Panc1 (cell line): ENCODE measurements around the gene ABCB1.

Source experiments
- POLR2AphosphoS5 ChIP-seq: IDR thresholded peaks from 2 replicates; pipeline ENCODE4 v1.6.1; 2012; ENCODE audit warnings: mild to moderate bottlenecking, low read depth, low read length, moderate library complexity
- SIN3A ChIP-seq: IDR thresholded peaks from 2 replicates; pipeline ENCODE4 v1.6.1; 2012; ENCODE audit warnings: low read depth, mild to moderate bottlenecking, low read length, moderate library complexity, borderline replicate concordance; ENCODE audit not compliant: insufficient read depth
- TF ChIP-seq, protein P1 (sequence below): fragments of 450-650 bp; IDR thresholded peaks from 2 replicates; pipeline ENCODE4 v1.5.1; 2017; ENCODE audit warnings: mild to moderate bottlenecking
- TF ChIP-seq, protein P2 (sequence below), 2 experiments: IDR thresholded peaks; 2 replicates each; pipeline ENCODE4 v1.6.1; 2011 to 2012; ENCODE audit warnings: low read depth in 2 of 2, control low read depth in 1 of 2, low read length in 1 of 2, mild to moderate bottlenecking in 1 of 2, moderate library complexity in 1 of 2; ENCODE audit not compliant: insufficient read depth in 1 of 2

DNA sequence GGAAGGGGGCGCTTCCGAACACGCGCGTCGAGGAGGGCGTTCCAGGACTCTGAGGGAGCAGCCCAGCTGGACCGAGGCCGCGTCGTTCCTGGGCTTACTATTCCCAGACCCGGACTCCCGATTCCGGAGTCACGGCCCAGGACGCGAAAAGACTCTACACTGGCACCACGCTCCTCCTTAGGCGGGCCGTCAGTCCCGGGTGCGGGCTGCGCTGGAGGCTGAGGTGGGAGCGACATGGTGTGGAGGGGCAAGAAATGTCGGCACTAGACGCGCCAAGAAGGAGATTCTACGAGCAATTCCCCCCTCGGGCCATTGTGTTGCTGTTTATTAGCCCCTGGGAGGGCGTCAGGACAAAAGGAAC is 26.9 kb upstream of the ABCB1 start:
- TF ChIP-seq, protein P1, sequence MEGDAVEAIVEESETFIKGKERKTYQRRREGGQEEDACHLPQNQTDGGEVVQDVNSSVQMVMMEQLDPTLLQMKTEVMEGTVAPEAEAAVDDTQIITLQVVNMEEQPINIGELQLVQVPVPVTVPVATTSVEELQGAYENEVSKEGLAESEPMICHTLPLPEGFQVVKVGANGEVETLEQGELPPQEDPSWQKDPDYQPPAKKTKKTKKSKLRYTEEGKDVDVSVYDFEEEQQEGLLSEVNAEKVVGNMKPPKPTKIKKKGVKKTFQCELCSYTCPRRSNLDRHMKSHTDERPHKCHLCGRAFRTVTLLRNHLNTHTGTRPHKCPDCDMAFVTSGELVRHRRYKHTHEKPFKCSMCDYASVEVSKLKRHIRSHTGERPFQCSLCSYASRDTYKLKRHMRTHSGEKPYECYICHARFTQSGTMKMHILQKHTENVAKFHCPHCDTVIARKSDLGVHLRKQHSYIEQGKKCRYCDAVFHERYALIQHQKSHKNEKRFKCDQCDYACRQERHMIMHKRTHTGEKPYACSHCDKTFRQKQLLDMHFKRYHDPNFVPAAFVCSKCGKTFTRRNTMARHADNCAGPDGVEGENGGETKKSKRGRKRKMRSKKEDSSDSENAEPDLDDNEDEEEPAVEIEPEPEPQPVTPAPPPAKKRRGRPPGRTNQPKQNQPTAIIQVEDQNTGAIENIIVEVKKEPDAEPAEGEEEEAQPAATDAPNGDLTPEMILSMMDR, result no peak
- TF ChIP-seq SIN3A, result no peak
- TF ChIP-seq, protein P2, sequence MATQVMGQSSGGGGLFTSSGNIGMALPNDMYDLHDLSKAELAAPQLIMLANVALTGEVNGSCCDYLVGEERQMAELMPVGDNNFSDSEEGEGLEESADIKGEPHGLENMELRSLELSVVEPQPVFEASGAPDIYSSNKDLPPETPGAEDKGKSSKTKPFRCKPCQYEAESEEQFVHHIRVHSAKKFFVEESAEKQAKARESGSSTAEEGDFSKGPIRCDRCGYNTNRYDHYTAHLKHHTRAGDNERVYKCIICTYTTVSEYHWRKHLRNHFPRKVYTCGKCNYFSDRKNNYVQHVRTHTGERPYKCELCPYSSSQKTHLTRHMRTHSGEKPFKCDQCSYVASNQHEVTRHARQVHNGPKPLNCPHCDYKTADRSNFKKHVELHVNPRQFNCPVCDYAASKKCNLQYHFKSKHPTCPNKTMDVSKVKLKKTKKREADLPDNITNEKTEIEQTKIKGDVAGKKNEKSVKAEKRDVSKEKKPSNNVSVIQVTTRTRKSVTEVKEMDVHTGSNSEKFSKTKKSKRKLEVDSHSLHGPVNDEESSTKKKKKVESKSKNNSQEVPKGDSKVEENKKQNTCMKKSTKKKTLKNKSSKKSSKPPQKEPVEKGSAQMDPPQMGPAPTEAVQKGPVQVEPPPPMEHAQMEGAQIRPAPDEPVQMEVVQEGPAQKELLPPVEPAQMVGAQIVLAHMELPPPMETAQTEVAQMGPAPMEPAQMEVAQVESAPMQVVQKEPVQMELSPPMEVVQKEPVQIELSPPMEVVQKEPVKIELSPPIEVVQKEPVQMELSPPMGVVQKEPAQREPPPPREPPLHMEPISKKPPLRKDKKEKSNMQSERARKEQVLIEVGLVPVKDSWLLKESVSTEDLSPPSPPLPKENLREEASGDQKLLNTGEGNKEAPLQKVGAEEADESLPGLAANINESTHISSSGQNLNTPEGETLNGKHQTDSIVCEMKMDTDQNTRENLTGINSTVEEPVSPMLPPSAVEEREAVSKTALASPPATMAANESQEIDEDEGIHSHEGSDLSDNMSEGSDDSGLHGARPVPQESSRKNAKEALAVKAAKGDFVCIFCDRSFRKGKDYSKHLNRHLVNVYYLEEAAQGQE (IDR thresholded peaks at IDR 0.05; ENCODE audit: insufficient read depth in 1 of 2, low read depth in 2 of 2, low read length in 1 of 2), result no peak
- TF ChIP-seq POLR2AphosphoS5, result no peak
